Tibial nerve (tissue), 4 donors: ENCODE results near the gene FAM222B.

Experiments
- EP300 ChIP-seq, 2 donors: sonication (generic); formaldehyde crosslinking; IDR thresholded peaks; one replicate each; pipeline ENCODE4 v1.6.1; 2017; ENCODE audit warnings: antibody characterized with exemption in 2 of 2, mild to moderate bottlenecking in 1 of 2
- POLR2A ChIP-seq, 2 donors: fragments of 450-650 bp; IDR thresholded peaks; one replicate each; pipeline ENCODE4 v1.6.1; 2017; ENCODE audit warnings: antibody characterized with exemption in 2 of 2, mild to moderate bottlenecking in 2 of 2, moderate library complexity in 2 of 2
- TF ChIP-seq, protein P1 (sequence below), 5 experiments: fragments of 200-600 bp in 3 of 5; fragments of 450-650 bp in 2 of 5; sonication (generic) in 3 of 5; IDR thresholded peaks; one replicate each; pipeline ENCODE4 v1.5.1; 2016 to 2019; ENCODE audit warnings: antibody characterized with exemption in 5 of 5, mild to moderate bottlenecking in 3 of 5, moderate library complexity in 2 of 5

DNA sequence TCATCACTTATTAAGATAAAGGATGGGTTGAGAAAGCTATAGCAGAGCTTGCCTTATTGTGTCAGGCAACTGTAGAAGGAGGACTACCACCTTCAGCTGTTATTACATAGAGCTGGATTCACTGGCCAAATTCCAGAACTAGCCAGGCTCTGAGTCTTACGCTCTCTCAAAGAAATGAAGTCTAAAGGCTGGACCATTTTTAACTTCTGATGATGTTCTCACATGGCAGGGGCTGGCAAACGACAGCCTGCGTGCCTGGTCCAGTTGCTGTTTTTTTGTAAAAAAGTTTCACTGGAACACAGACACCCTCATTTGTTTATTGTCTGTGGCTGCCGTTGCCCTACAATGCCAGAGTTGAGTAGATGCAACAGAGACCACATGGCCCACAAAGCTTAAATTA is 77.6 kb downstream of the FAM222B start:
- TF ChIP-seq, protein P1, sequence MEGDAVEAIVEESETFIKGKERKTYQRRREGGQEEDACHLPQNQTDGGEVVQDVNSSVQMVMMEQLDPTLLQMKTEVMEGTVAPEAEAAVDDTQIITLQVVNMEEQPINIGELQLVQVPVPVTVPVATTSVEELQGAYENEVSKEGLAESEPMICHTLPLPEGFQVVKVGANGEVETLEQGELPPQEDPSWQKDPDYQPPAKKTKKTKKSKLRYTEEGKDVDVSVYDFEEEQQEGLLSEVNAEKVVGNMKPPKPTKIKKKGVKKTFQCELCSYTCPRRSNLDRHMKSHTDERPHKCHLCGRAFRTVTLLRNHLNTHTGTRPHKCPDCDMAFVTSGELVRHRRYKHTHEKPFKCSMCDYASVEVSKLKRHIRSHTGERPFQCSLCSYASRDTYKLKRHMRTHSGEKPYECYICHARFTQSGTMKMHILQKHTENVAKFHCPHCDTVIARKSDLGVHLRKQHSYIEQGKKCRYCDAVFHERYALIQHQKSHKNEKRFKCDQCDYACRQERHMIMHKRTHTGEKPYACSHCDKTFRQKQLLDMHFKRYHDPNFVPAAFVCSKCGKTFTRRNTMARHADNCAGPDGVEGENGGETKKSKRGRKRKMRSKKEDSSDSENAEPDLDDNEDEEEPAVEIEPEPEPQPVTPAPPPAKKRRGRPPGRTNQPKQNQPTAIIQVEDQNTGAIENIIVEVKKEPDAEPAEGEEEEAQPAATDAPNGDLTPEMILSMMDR (IDR thresholded peaks at IDR 0.05) = no peak
- TF ChIP-seq EP300 (IDR thresholded peaks at IDR 0.05) = no peak
- TF ChIP-seq POLR2A (IDR thresholded peaks at IDR 0.05) = no peak
